UCSD-AML1 (cell line): ENCODE results near the gene RASL11A.
"Not testable (repeated sequence)": the region's sequence is repeated elsewhere in the genome, so short reads cannot be mapped to it uniquely, and the experiment has no call there.

Experiments
- DNase-seq: peaks from one replicate; lab custom pipeline; 2025; ENCODE audit not compliant: unreplicated experiment; lab: John Stamatoyannopoulos, UW

RASL11A gene

DNA sequence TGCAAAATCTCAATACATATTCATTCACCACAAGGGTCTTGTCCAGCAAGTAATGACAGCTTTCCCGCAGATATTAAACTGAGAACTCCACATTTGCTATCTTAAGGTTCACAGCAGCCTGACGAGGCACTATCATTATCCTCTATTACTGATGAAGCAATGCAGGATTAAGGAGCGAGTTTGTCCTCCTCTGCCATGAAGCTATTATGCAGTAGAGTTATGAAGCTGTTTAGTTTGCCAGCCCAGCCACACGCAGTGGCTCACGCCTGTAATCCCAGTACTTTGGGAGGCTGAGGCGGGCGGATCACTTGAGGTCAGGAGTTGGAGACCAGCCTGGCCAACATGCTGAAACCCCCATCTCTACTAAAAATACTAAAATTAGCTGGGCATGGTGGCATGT, 29.8 kb downstream of the RASL11A start:
- DNase-seq = not testable (repeated sequence)

DNA sequence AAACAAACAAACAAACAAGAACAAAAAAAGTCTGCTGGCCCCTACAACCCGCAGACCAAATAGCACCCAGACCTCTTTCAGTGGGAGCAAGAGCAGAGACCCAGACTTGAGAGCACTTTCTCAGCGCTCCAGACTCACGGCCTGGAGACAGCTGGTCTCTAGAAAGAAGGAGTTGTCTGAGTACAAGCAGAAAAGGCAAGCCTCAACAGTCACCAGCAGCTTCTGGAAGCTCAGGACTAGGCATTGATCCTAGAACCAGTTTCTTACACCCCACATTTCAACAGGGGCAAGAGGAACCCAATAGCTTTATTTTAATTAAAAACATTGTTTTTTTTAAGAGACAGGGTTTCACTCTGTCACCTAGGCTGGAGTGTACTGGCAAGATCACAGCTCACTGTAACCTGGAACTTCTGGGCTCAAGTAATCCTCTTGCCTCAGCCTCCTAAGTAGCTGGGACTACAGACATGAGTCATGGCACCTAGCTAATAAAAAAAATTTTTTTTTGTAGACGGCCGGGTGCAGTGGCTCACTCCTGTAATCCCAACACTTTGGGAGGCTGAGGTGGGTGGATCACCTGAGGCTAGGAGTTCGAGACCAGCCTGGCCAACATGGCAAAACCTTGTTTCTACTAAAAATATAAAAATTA, 30.4 kb downstream of the RASL11A start:
- DNase-seq = no peak

DNA sequence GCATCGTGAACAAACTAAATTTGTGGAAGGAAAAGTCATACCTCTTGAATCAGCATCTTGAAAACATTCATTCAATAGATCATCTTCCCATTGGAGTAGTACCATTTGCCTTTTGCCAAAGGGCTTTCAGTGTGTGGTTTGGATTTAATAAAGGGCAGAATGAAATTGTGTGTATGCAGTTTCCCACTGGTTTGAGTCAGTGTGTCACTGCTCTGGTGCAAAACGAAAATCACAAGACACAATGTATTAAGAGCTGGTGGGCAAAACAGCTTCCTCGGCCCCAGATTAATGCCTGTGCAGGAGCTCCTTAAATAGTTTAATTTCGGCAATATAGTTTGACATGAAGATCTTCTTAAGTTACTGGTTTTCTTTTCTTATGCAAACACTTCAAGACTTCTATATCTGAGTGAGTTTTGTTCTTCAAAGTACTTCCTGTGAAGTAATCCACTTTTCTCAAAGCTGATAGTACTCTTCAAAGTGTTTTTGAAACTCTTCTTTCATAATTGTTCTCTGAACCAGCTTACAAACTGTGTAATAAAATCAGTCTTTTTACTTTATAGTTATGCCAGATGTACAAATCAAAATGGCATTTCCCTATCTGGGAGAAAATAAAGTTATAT, 32.1 kb downstream of the RASL11A start:
- DNase-seq = no peak

DNA sequence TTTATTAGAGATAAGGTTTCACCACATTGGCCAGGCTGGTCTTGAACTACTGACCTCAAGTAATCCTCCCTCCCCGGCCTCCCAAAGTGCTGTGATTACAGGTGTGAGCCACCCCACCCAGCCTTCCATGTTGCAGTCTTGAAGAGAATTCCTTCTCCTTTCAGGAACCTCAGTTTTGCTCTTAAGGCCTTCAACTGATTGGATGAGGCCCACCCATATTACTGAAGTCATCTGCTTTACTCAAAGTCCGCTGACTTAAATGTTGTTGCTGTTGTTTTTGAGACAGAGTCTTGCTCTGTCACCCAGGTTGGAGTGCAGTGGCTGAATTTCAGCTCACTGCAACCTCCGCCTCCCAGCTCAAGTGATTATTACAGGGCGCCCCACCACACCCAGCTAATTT, 33.5 kb downstream of the RASL11A start:
- no peak for DNase-seq

DNA sequence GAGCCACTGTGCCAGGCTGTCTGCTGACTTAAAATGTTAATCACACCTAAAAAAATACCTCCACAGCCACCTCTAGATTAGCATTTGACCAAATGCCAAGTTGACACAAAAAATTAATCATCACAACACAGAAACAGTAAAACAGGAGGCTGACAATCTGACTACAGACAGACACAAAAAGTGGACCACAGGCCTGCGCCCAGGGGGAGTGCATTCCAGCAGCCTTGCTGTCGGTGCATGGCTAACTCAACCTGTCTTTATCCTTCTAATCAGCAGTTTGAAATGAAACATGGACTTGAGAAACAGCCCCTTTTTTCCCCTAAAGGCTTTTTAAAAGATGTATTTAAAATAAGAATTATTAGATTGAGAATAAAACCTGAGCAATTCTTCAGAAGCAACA, 34.0 kb downstream of the RASL11A start:
- DNase-seq = no peak

DNA sequence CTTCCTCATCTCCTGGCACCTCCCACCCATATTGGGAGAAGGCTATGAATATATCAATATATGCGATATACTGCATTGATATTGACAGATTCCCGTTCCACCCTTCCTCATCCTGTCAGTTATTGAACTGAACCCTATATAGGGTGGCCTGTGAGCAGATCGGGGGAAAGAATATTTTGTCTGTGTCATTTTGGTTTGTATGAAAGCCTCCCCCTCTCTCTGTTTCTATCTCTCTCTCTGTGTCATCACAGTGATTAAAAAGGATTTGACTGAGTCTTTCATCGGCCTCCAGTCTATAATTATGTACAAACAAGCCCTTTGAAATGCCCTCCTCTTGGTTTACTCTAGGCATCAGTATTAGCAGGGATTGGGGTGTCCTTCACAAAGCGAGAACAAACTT, 35.7 kb downstream of the RASL11A start:
- DNase-seq = no peak

DNA sequence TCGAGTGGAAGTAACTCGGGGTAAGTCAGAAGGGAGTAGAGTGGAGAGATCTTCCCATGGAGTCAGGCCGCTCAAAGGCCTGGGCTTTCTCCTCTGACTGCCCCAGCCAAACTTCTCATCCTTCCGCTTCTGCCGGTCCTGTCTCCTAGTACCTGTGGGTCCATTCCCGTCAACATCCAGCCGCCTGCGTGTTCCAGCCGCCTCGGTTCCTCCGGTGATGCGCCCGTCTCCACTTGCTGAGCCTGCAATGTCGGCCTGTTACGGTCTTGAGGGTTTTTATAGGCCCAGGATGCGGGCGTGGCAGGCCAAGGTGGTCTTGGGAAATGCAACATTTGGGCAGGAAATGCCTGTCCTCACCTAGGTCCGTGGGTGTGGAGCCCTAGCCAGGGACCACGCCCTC, 38.3 kb downstream of the RASL11A start:
- DNase-seq = no peak

DNA sequence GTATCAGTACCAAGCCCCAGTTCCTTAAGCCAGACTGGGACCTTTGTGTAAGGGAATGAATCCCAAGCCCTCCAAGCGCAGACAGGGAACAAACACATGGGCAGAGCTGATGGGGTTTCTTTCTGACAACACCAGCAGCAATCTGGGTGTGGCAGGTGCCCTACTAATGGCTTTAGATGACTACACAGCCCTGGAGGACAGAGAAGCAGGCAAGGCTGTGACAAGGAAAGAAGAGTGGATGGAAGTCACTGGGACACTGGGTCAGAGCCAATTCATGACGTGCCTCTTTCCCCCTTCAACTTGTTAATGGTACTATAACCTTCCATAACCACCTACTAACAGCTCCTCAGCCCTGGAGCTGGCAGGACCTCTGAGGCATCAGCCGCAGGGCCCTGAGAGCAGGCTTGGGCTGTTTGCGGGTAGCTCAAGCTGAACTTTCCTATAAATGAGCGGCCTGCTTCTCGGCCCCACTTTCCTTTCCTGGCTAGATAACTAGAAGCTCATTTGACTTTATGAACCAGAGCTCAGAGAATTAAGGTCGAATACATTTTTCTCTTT, 38.9 kb downstream of the RASL11A start:
- no peak for DNase-seq

DNA sequence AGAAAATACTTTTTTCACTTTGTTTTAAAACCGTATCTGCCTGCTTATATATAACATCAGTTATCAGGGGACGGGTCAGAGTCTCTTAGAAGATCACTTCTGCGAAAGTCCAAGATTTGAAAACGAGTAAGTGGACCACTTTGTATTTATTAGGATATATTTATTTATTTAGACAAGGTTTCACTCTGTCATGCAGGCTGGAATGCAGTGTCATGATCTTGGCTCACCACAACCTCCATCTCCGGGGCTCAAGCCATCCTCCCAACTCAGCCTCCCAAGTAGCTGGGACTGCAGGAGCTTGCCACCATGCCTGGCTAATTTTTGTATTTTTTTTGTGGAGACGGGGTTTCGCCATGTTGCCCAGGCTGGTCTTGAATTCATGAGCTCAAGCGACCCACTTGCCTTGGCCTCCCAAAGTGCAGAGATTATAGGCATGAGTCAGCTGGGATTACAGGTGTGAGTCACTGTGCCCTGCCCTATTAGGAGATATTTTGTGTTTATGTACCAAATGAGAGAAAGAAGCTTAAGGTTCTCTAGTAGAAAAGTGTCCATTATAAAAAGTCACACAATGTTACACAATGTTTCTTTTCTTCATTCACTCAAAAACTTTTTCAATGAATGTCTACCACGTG, 39.5 kb downstream of the RASL11A start:
- DNase-seq = no peak

DNA sequence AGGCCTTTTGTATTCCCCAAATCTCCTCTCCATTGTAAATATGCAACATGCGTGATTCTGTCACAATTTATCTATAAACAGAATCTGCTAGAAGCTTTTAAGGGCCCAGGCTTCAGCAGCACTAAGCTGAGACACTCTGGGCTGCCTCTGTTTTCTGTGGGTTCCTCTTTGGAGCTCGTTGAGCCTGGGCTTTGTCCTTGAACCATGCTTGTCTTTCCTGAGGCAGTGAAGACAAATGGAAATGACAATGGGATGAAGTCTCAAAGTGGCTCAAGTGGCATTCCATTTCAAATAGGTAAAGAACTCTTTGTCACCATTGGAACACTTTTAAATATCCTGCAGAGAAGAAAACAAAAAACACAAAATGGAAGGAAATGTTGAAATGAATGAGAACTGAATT, 40.3 kb downstream of the RASL11A start:
- no peak for DNase-seq

DNA sequence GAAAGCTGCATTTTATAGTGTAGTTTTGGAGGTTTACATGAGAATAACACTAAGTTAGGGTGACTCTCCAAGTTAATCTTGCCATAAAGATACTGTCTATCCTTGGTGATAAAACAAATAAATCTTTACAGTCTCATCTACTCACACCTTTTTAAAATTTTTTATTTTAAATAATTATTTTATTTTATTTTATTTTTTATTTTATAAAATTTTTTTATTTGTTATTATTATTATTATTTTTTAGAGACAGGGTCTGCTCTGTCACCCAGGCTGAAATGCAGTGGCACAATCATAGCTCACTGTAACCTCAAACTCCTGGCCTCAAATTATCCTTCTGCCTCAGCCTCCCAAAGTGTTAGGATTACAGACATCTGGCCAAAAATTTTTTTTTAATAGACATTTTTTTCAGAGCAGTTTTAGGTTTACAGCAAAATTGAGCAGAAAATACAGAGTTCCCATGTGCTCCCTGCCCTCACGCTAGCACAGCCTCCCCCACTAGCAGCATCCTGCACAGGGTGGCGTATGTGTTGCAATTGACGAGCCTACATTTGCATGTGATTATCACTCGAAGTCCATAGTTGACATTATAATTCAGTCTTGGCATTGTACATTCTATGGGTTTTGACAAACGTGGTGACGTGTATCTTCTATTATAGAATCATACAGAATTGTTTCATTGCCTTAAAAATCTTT, 41.0 kb downstream of the RASL11A start:
- no peak for DNase-seq

DNA sequence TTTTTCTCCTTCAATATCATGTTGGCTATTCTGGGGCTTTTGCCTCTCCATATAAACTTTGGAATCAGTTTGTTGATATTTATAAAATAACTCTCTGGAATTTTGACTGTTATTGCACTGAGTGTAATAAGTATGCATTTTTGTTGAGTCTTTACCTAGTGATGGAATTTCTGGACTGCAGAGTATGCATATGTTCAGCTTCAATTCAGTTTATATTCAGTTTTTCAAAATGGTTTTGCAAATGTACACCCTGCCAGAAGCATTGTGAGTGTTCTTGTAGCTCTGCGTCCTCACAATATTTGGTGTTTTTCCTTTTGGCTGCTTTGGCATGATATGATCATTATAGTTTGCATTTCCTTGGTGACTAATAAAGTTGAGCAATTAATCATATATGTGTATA, 43.1 kb downstream of the RASL11A start:
- DNase-seq = no peak

DNA sequence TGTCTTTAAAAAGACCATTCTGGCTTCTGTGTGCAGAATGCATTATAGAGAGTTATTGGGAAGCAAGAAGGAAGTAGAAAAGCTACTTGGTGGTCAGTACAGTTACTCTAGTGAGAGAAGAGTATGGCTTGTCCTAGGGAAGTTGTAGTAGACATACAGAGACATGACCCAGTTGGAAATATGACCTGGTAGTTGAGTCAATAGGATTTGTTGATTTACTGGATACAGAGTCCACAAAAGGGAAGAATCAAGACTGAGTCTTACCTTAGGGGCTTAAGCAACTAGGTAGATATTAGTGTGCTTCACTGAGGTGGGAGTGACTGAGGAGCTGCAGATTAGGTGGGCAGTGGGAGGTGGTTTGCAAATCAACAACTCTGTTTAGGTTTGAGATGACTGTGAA, 48.8 kb downstream of the RASL11A start:
- no peak for DNase-seq

DNA sequence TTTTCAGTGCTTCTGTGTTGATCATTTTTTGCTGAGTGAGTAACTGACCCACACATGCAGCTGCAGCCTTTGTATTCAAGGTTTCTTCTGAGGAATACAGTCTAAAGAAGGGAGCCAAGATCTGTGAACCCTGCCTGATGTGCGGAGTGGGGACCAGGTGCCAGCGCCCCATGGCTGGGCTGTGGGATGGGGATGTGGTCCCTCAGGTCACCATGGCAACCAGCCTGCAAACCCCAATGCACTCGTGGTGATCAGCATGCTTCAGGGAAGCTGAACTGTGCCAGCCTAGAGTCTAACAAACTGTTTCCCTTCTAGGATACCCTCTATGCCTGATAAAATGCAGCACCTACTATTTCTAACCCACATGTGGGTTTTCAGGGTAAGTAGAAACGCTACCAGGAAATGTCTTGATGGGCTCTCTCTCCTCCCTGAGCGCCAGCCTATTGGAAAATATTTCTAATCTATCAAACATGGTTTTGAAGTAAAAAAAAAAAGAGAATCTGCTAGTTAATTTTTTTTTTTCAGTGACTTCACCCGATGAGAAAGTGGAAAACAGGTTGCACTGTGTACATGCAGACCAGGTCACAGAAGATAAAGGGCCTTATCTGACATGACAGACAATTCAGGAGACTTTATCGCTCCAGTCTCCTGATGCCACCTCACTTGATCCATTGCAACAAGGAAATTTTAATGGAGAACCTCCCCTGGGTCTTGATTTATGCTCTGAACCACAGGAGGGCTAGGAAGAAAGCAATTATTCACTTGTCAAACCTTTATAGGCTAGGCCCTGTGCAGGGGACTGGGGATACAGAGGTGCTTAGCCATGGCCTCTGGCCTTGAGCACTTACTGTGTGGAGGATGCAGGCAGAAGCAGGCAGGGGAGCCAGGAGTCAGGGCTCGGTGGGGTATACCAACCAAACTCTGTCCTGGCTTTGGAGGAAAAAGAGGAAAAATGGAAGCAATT, 51.1 kb downstream of the RASL11A start:
- no peak for DNase-seq

DNA sequence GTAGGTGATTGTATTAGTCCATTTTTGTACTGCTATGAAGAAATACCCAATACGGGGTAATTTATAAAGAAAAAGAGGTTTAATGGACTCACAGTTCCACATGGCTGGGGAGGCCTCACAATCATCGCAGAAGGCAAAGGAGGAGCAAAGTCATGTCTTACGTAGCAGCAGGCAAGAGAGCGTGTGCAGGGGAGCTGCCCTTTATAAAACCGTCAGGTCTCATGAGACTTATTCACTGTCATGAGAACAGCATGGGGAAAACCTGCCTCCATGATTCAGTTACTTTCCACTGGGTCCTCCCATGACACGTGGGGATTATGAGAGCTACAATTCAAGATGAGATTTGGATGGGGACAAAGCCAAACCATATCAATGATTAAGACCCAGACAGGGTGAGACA, 51.8 kb downstream of the RASL11A start:
- not testable (repeated sequence) for DNase-seq
